Myocyte (in vitro differentiated cells): Measurements from ENCODE around the gene LAD1. TPM values are rescaled to one million over a fixed set of nuclear protein-coding genes. Genes with fewer than 3 reads are reported as not detected.

Source experiments
- DNase-seq: peaks from one replicate; pipeline ENCODE4 v3.0.0-alpha.2; 2012; ENCODE audit warnings: low read depth
- total RNA-seq: library from RNA; depleted of rRNA; stranded (reverse); fragments of >200 nt; gene quantifications from 2 replicates; pipeline ENCODE4 v1.2.3, GENCODE V29; 2014

Gene LAD1
- total RNA-seq, 1 donor from 2014 or later, result 22.3 TPM

- DNase-seq, result peak; percentile 32
Observed at GRCh38 chr1:201393076-201393475, 6.0 kb downstream of the LAD1 start.

DNA sequence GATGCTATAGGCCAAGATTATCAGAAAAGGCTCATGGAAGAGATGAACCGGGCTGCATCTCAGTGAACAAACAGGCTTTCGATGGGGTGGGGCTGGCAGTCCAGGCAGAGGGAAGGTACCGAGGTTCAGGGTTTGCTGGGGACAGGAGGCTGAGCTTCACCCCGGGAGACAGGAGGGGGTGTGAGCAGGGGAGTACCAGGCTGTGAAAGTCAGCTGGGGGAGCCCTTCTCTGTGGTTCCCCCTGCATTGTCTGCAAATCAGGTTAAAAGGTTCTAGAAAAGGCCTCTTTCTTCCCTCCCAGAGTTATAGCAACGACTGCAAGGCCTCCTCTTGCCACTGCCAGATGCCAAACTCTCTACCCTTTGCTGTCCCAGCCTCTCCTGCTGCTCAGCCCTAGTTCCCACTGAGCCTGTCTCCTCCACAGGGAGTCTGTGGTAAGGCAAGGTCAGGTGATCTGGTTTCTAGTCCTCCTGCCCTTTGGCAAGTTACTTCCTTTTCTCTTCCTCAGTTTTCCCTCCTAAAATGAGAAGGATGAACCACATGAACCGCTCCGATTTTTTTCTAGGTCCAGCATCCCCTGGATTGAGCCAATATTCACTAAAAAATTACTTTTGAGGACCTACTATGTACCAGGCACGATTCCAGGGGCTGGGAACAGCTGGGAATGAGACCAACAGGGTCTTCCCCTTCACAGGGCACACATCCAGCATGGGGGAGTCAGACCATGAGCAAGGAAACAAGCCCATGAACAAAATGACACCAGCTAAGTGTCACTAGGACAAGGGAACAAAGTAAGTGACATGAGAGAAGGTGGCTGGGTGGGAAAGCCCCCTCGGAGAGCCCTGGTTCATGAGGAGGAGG, 7.2 kb downstream of the LAD1 start:
- DNase-seq, result peak; percentile 75

GRCh38 chr1:201391225-201391624, 7.9 kb downstream of the LAD1 start:
- DNase-seq, result no peak

DNA sequence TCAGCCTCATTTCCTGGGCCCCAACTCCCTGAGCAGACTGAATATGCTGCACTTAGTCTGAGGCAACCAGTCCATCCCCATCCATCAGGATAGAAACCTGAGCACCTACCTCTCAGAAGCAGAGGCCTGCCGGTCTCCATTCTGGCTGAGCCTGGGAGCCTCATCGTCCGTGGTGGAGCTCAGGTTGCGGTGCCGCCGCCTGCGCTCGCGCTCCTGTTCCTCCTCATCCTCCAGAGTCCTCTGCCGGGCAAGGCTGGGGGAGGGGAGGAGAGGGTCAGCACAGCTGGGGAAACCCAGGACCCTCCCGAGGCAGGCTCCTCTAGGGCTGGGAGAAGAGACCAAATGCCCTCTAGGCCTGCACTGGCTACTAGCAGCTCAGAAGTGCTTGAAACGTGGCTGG, 10.1 kb downstream of the LAD1 start:
- DNase-seq, result no peak

DNA sequence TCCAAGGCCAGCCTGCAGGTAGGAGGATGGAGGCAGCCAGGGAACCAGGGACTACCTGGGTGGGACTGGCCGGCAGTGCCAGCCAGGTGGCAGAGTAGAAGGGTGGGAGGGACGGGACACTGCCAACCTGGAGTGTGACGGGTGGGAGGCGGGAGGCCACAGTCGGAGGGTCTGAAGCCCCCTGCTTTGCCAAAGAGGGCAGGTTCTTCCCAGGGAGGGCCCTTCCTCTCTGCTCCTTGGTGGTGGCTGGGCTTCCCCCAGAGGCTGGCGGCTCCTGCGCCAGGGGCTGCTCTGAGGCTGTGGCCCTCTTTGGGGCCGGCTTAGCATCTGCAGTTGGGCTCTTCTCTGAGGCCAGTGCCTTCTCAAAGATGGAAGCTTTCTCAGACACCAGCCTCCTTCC, 12.9 kb downstream of the LAD1 start:
- DNase-seq, result no peak

DNA sequence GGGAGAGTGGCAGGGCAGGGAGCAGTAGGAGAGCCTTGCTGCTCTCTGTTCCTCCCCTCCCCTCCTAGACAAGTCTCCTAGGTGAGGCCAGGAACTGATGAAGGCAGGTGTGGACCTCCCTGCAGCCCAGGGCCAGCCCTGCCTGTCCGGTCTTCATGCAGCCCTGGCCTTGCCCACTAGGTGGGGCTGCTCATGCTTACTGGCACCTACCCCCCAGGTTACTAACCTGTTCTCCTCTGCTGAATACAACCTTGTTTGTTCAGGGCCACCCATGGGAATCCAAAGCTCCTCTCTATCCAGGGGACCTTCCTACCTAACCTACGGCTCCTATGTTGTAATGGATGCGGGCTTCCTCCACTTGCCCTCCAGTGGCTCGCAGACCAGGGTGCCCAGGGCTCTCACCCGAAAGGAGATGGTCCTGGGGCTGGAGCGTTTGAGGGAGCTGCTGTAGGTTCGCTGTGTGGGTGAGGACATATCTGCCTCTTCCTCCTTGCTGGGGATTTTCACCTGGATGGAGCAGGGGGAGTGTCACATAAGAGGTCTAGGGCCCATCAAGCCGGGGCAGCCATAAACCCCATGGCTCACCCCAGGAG, 13.7 kb downstream of the LAD1 start:
- peak; percentile 59 for DNase-seq

- no peak for DNase-seq
Observed at GRCh38 chr1:201384406-201384782, 14.7 kb downstream of the LAD1 start.

- DNase-seq, result peak; percentile 97
Observed at GRCh38 chr1:201383647-201384405, 15.3 kb downstream of the LAD1 start.

- DNase-seq, result no peak
Observed at GRCh38 chr1:201381130-201381529, 18.0 kb downstream of the LAD1 start.

GRCh38 chr1:201379733-201380242, 19.3 kb downstream of the LAD1 start:
- peak; percentile 18 for DNase-seq

GRCh38 chr1:201378804-201379203, 20.3 kb downstream of the LAD1 start:
- DNase-seq, result peak; percentile 45

GRCh38 chr1:201377611-201378092, 21.5 kb downstream of the LAD1 start, which contains the start of gene TNNT2:
TNNT2 (minus strand) TSS chr1:201377680; CDS start chr1:201373254, 4,426 bp downstream.
- peak; percentile 98 for DNase-seq

- DNase-seq, result peak; percentile 81
Observed at GRCh38 chr1:201376464-201377374, 22.4 kb downstream of the LAD1 start.

DNA sequence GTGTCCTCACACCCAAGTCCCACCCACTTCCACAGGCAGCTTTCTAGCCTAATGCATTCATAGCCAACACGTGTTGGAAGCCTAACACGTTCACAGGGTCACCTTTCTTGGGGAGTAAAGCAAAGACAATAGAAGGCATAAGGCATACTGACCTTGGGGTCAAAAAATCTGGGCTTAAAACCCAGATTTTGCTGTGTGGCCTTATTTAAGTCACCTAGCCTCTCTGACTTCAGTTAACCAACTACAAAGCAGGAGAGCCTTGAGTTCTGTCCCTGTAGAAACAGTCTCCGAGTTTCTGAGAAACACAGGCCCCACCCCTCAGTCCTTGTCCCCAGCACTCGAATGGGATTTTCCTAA, 23.0 kb downstream of the LAD1 start:
- no peak for DNase-seq

GRCh38 chr1:201375169-201375568, 24.0 kb downstream of the LAD1 start:
- DNase-seq, result peak; percentile 61

- peak; percentile 37 for DNase-seq
Observed at GRCh38 chr1:201374364-201374763, 24.8 kb downstream of the LAD1 start.

GRCh38 chr1:201371792-201372191, 27.3 kb downstream of the LAD1 start:
- peak; percentile 60 for DNase-seq

- peak; percentile 26 for DNase-seq
Observed at GRCh38 chr1:201371276-201371675, 27.8 kb downstream of the LAD1 start.

GRCh38 chr1:201370500-201370899, 28.6 kb downstream of the LAD1 start:
- DNase-seq, result peak; percentile 34

DNA sequence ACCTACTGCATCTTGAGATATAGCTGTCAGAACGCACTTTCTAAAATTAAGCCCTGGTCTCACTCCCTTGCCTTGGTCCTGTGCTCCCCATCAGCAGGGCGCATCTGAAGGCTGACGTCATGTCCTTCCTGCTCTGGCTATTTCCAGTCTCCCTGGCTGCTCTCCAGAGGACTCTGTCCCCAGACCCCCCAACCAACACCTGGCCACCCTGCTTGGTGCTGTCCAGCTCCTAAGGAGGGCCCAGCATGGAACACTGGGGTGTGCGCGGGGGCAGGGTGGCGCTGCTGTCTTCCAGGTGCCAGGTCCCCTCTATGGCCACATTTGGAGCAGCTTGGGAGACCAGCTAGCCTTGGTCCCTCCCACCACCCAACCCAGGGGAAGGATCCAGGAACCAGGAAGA, 29.9 kb downstream of the LAD1 start:
- DNase-seq, result peak; percentile 51

GRCh38 chr1:201366696-201367095, 32.4 kb downstream of the LAD1 start:
- DNase-seq, result peak; percentile 17
